GM12878 (cell line): ENCODE results near the gene PLIN3. TPM values are rescaled to one million over a fixed set of nuclear protein-coding genes. Genes with fewer than 3 reads are reported as not detected.

Experiments used
- BACH1 ChIP-seq: fragments of 450-650 bp; IDR thresholded peaks from 2 replicates; pipeline ENCODE4 v1.6.1; 2017; ENCODE audit warnings: mild to moderate bottlenecking, borderline replicate concordance
- FOS ChIP-seq: IDR thresholded peaks from 3 replicates; pipeline ENCODE4 v1.6.1; 2011; ENCODE audit warnings: borderline replicate concordance; ENCODE audit not compliant: insufficient read length; ENCODE audit errors: extremely low read depth
- HDAC2 ChIP-seq: fragments of 200-600 bp; sonication (generic); IDR thresholded peaks from 2 replicates; pipeline ENCODE4 v1.6.1; 2017
- KDM1A ChIP-seq: fragments of 200-600 bp; sonication (generic); IDR thresholded peaks from 2 replicates; pipeline ENCODE4 v1.6.1; 2016; ENCODE audit warnings: borderline replicate concordance
- LARP7 ChIP-seq: fragments of 450-650 bp; IDR thresholded peaks from 2 replicates; pipeline ENCODE4 v1.6.1; 2017; ENCODE audit warnings: mild to moderate bottlenecking
- MTA3 ChIP-seq: IDR thresholded peaks from 2 replicates; pipeline ENCODE4 v1.6.1; 2012; ENCODE audit warnings: low read length, inconsistent platforms, borderline replicate concordance
- MXI1 ChIP-seq: fragments of 150-350 bp; IDR thresholded peaks from 2 replicates; pipeline ENCODE4 v1.6.1; 2011; ENCODE audit warnings: low read depth, mild to moderate bottlenecking, inconsistent platforms, low read length, improper control_type of control experiment
- MYB ChIP-seq: fragments of 150-350 bp; IDR thresholded peaks from 2 replicates; pipeline ENCODE4 v1.6.1; 2014; ENCODE audit warnings: mild to moderate bottlenecking, low read depth, low read length, borderline replicate concordance
- NFYB ChIP-seq: IDR thresholded peaks from 2 replicates; pipeline ENCODE4 v1.6.1; 2011; ENCODE audit warnings: low read depth, mild to moderate bottlenecking, low read length, improper control_type of control experiment, moderate library complexity; ENCODE audit not compliant: insufficient read depth
- NR2C2 ChIP-seq: IDR thresholded peaks from 2 replicates; pipeline ENCODE4 v1.6.1; 2011; ENCODE audit warnings: borderline replicate concordance, low read depth; ENCODE audit not compliant: control insufficient read depth, insufficient read length
- PAX8 ChIP-seq: fragments of 450-650 bp; IDR thresholded peaks from 2 replicates; pipeline ENCODE4 v1.6.1; 2017; ENCODE audit warnings: mild to moderate bottlenecking, moderate library complexity
- POU2F2 ChIP-seq: IDR thresholded peaks from 3 replicates; pipeline ENCODE4 v1.6.1; 2011; ENCODE audit warnings: low read depth, mild to moderate bottlenecking, low read length, borderline replicate concordance
- RB1 ChIP-seq: fragments of 450-650 bp; formaldehyde crosslinking; IDR thresholded peaks from 2 replicates; pipeline ENCODE4 v1.6.1; 2017; ENCODE audit warnings: mild to moderate bottlenecking, borderline replicate concordance
- SMARCA5 ChIP-seq: fragments of 450-650 bp; IDR thresholded peaks from 2 replicates; pipeline ENCODE4 v1.6.1; 2017; ENCODE audit warnings: mild to moderate bottlenecking
- SP1 ChIP-seq: IDR thresholded peaks from one replicate; pipeline ENCODE4 v1.6.1; 2011; ENCODE audit warnings: low read depth, low read length
- ZNF24 ChIP-seq: fragments of 450-650 bp; IDR thresholded peaks from 2 replicates; pipeline ENCODE4 v1.6.1; 2017; ENCODE audit warnings: antibody characterized with exemption, mild to moderate bottlenecking
- polyA plus RNA-seq, 11 experiments: library from polyadenylated mRNA; depleted of rRNA in 4 of 11; unstranded in 6 of 11; stranded (reverse) in 5 of 11; fragments of >200 nt; fragmentation: Nextera tagmentation in 4 of 11; fragmentation: Illumina TruSeq in 1 of 11; extraction: Ambion mirVana in 4 of 11; extraction: Trizol in 1 of 11; gene quantifications; 1 replicate in 1 of 11; 2 replicates in 10 of 11; pipeline versions ENCODE4 v1.2.1 to v1.2.3, GENCODE V29; 2011 to 2016; ENCODE audit warnings: inconsistent platforms in 2 of 11, missing spikeins in 2 of 11, low read depth in 1 of 11
- total RNA-seq, 4 experiments: library from RNA; depleted of rRNA in 3 of 4; stranded (reverse); fragments of >200 nt in 3 of 4; fragmentation: Illumina TruSeq in 1 of 4; extraction: Trizol in 1 of 4; gene quantifications; 2 replicates each; pipeline versions ENCODE4 v1.2.1 to v1.2.3, GENCODE V29; 2013 to 2021
- TF ChIP-seq, protein P1 (sequence below): IDR thresholded peaks from 2 replicates; pipeline ENCODE4 v1.6.1; 2011; ENCODE audit warnings: mild to moderate bottlenecking, low read depth, low read length, moderate library complexity; ENCODE audit not compliant: insufficient replicate concordance
- TF ChIP-seq, protein P2 (sequence below): IDR thresholded peaks from 2 replicates; pipeline ENCODE4 v1.6.1; 2012; ENCODE audit warnings: low read depth, low read length, improper control_type of control experiment
- TF ChIP-seq, protein P3 (sequence below): fragments of 450-650 bp; IDR thresholded peaks from 2 replicates; pipeline ENCODE4 v1.6.1; 2017; ENCODE audit warnings: antibody characterized with exemption, mild to moderate bottlenecking, moderate library complexity
- TF ChIP-seq, protein P4 (sequence below): IDR thresholded peaks from 2 replicates; pipeline ENCODE4 v1.6.1; 2011; ENCODE audit warnings: borderline replicate concordance, low read depth, mild to moderate bottlenecking, moderate library complexity, mixed read lengths, low read length; ENCODE audit not compliant: insufficient read depth; ENCODE audit errors: extremely low read length

Gene PLIN3
- total and polyA plus RNA-seq, 10 of the 15 experiments (the other 5 are each of a cell fraction or from before 2014, with no cell fraction given) = 7.7 to 71.4 (median 66.8) TPM

DNA sequence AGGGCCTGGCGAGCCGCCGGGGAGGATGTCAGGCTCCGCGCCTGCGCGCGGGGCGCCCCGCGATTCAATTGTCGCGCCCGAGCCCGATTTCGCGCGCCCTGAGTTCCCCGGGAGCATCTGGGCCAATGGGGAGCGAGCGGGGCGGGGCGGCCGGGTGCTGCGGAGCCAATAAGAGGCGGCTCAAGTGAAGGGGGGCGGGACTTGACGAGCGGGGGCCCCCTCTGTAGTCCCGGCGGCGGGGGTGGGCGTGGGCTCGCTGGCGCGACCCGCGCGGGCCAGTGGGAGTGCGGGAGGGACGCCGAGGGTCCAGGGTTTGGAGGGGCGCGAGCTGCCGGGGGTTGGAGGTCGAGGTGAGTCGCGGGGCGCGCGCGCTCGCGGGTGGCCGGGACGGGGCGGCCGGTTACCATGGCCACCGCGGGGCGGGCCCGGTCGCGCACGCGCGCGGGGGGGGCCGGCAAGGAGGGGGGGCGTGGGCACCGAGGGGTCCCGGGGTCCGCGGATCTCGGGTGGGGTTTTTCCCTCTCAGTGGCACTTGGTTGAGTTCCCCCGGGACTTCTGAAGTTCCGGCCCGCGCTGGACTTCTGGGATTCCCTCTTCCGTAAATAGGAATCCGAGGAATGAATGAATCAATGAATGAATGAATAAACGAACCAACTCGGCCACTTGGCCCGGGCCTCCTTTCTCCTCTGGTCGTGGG, 42.6 kb upstream of the PLIN3 start (continued):
- TF ChIP-seq, protein P1, sequence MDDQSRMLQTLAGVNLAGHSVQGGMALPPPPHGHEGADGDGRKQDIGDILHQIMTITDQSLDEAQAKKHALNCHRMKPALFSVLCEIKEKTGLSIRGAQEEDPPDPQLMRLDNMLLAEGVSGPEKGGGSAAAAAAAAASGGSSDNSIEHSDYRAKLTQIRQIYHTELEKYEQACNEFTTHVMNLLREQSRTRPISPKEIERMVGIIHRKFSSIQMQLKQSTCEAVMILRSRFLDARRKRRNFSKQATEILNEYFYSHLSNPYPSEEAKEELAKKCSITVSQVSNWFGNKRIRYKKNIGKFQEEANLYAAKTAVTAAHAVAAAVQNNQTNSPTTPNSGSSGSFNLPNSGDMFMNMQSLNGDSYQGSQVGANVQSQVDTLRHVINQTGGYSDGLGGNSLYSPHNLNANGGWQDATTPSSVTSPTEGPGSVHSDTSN = no peak
- TF ChIP-seq BACH1 (peak; percentile 89), FOS (peak; percentile 31), RB1 (no peak), KDM1A (no peak), POU2F2 (0 out of 3 replicates have a peak, but pooled peaks have one; percentile 14), MTA3 (no peak), NFYB (peak; percentile 88), LARP7 (0 out of 2 replicates have a peak, but pooled peaks have one; percentile 6), MYB (no peak), ZNF24 (peak; percentile 90), HDAC2 (no peak), NR2C2 (no peak), SP1 (peak; percentile 91), MXI1 (peak; percentile 100), SMARCA5 (0 out of 2 replicates have a peak, but pooled peaks have one; percentile 1), PAX8 (no peak)
- TF ChIP-seq, protein P2, sequence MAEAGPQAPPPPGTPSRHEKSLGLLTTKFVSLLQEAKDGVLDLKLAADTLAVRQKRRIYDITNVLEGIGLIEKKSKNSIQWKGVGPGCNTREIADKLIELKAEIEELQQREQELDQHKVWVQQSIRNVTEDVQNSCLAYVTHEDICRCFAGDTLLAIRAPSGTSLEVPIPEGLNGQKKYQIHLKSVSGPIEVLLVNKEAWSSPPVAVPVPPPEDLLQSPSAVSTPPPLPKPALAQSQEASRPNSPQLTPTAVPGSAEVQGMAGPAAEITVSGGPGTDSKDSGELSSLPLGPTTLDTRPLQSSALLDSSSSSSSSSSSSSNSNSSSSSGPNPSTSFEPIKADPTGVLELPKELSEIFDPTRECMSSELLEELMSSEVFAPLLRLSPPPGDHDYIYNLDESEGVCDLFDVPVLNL = peak; percentile 96
- TF ChIP-seq, protein P3, sequence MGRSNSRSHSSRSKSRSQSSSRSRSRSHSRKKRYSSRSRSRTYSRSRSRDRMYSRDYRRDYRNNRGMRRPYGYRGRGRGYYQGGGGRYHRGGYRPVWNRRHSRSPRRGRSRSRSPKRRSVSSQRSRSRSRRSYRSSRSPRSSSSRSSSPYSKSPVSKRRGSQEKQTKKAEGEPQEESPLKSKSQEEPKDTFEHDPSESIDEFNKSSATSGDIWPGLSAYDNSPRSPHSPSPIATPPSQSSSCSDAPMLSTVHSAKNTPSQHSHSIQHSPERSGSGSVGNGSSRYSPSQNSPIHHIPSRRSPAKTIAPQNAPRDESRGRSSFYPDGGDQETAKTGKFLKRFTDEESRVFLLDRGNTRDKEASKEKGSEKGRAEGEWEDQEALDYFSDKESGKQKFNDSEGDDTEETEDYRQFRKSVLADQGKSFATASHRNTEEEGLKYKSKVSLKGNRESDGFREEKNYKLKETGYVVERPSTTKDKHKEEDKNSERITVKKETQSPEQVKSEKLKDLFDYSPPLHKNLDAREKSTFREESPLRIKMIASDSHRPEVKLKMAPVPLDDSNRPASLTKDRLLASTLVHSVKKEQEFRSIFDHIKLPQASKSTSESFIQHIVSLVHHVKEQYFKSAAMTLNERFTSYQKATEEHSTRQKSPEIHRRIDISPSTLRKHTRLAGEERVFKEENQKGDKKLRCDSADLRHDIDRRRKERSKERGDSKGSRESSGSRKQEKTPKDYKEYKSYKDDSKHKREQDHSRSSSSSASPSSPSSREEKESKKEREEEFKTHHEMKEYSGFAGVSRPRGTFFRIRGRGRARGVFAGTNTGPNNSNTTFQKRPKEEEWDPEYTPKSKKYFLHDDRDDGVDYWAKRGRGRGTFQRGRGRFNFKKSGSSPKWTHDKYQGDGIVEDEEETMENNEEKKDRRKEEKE = no peak
- TF ChIP-seq, protein P4, sequence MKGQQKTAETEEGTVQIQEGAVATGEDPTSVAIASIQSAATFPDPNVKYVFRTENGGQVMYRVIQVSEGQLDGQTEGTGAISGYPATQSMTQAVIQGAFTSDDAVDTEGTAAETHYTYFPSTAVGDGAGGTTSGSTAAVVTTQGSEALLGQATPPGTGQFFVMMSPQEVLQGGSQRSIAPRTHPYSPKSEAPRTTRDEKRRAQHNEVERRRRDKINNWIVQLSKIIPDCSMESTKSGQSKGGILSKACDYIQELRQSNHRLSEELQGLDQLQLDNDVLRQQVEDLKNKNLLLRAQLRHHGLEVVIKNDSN = no peak
